ENCODE results near the gene OVOL3.

Gene OVOL3

GRCh38 chr19:36114721-36115452 is 3.9 kb downstream of the OVOL3 start, which contains the start of gene POLR2I:
Gene POLR2I (minus strand): TSS chr19:36114875. CDS start chr19:36114856, 19 bp downstream.
- Histone ChIP-seq H3K4me1 (ENCODE audit: control insufficient read depth, low read length) (peaks cover 29% of the 10 kb centered on the region), H3K27me3 (ENCODE audit: control insufficient read depth, low read length) (no peaks in the 10 kb centered on the region), H3K9me3 (ENCODE audit: control insufficient read depth, insufficient read depth, low read length) (no peaks in the 10 kb centered on the region), H4K20me1 (ENCODE audit: control insufficient read depth, insufficient read depth, low read depth, low read length) (peaks cover 6% of the 10 kb centered on the region; the same call in 1 of the 2 replicates), H3K4me3 (ENCODE audit: low read length) (peak within 1 kb of the TSS; percentile 99), H3K9me2 (replicated peaks; ENCODE audit: control insufficient read depth, low read length) (no peaks in the 10 kb centered on the region), H3F3A (ENCODE audit: control insufficient read depth, insufficient read depth) (no peaks in the 10 kb centered on the region), H3K79me2 (ENCODE audit: control insufficient read depth, low read length) (peaks cover 38% of the 10 kb centered on the region), H3K4me2 (ENCODE audit: low read length) (peak within 1 kb of the TSS; percentile 79), H3K27ac (ENCODE audit: low read depth, low read length) (peak within 1 kb of the TSS; percentile 69), H3K36me3 (ENCODE audit: control insufficient read depth, low read length) (peaks cover 51% of the 10 kb centered on the region)
- TF ChIP-seq CTCF (IDR thresholded peaks at IDR 0.05; ENCODE audit: low read depth, low read length, poor library complexity, severe bottlenecking): no peak
- no peak for TF ChIP-seq EZH2phosphoT487 (IDR thresholded peaks at IDR 0.05; ENCODE audit: borderline replicate concordance, low read length)

GRCh38 chr19:36115453-36116343 is 4.8 kb downstream of the OVOL3 start, which contains the start of gene TBCB:
Gene TBCB (plus strand): TSS chr19:36115468. CDS start chr19:36115561, 93 bp downstream.
- H4K20me1 ChIP-seq (ENCODE audit: control insufficient read depth, insufficient read depth, low read depth, low read length): peaks cover 6% of the 10 kb centered on the region; the same call in 1 of the 2 replicates
- no peaks in the 10 kb centered on the region for H3K27me3 ChIP-seq (ENCODE audit: control insufficient read depth, low read length)
- peaks cover 51% of the 10 kb centered on the region for H3K36me3 ChIP-seq (ENCODE audit: control insufficient read depth, low read length)
- no peaks in the 10 kb centered on the region for H3K9me2 ChIP-seq (replicated peaks; ENCODE audit: control insufficient read depth, low read length)
- peak within 1 kb of the TSS; percentile 69 for H3K27ac ChIP-seq (ENCODE audit: low read depth, low read length)
- TF ChIP-seq CTCF (IDR thresholded peaks at IDR 0.05; ENCODE audit: low read depth, low read length, poor library complexity, severe bottlenecking): no peak
- no peak for TF ChIP-seq EZH2phosphoT487 (IDR thresholded peaks at IDR 0.05; ENCODE audit: borderline replicate concordance, low read length)
- peaks cover 38% of the 10 kb centered on the region for H3K79me2 ChIP-seq (ENCODE audit: control insufficient read depth, low read length)
- peak within 1 kb of the TSS; percentile 79 for H3K4me2 ChIP-seq (ENCODE audit: low read length)
- peaks cover 29% of the 10 kb centered on the region for H3K4me1 ChIP-seq (ENCODE audit: control insufficient read depth, low read length)
- peak within 1 kb of the TSS; percentile 99 for H3K4me3 ChIP-seq (ENCODE audit: low read length)
- H3F3A ChIP-seq (ENCODE audit: control insufficient read depth, insufficient read depth): no peaks in the 10 kb centered on the region
- H3K9me3 ChIP-seq (ENCODE audit: control insufficient read depth, insufficient read depth, low read length): no peaks in the 10 kb centered on the region

DNA sequence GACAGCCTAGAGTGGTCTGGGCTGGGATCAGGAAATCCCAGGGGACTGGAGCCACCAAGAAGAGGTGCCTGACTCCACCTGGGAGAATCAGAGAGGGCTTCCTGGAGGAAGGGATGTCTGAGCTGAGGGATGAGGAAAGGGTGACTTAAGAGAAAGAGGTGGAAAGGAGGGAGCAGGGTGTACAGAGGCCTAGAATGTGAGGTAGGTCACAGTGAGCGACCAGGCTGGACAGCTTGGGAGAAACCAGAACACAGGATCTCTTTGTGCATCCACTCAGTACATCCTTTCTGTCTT is 5.3 kb downstream of the OVOL3 start:
- peaks cover 49% of the 10 kb centered on the region for H3K36me3 ChIP-seq (ENCODE audit: control insufficient read depth, low read length)
- H3K27me3 ChIP-seq (ENCODE audit: control insufficient read depth, low read length): no peaks in the 10 kb centered on the region
- peak overlapping the region; percentile 79 for H3K4me2 ChIP-seq (ENCODE audit: low read length)
- H3K9me3 ChIP-seq (ENCODE audit: control insufficient read depth, insufficient read depth, low read length): no peaks in the 10 kb centered on the region
- TF ChIP-seq EZH2phosphoT487 (IDR thresholded peaks at IDR 0.05; ENCODE audit: borderline replicate concordance, low read length) (no peak), CTCF (IDR thresholded peaks at IDR 0.05; ENCODE audit: low read depth, low read length, poor library complexity, severe bottlenecking) (no peak)
- H3F3A ChIP-seq (ENCODE audit: control insufficient read depth, insufficient read depth): no peaks in the 10 kb centered on the region
- H4K20me1 ChIP-seq (ENCODE audit: control insufficient read depth, insufficient read depth, low read depth, low read length): peaks cover 6% of the 10 kb centered on the region; the same call in 1 of the 2 replicates
- peak overlapping the region; percentile 69; the same call in 1 of the 2 replicates for H3K27ac ChIP-seq (ENCODE audit: low read depth, low read length)
- no peaks in the 10 kb centered on the region for H3K9me2 ChIP-seq (replicated peaks; ENCODE audit: control insufficient read depth, low read length)
- peak overlapping the region; percentile 99 for H3K4me3 ChIP-seq (ENCODE audit: low read length)
- H3K79me2 ChIP-seq (ENCODE audit: control insufficient read depth, low read length): peaks cover 38% of the 10 kb centered on the region
- peaks cover 23% of the 10 kb centered on the region for H3K4me1 ChIP-seq (ENCODE audit: control insufficient read depth, low read length)
